PFSK-1 (cell line): Measurements from ENCODE around the gene SH3D21.

ENCODE experiments used
- FOXP2 ChIP-seq: optimal IDR thresholded peaks from 2 replicates; pipeline ENCODE3; 2011; ENCODE audit warnings: borderline replicate concordance, control low read depth, inconsistent platforms; ENCODE audit not compliant: insufficient read depth; ENCODE audit errors: extremely low read length, extremely low read depth
- POLR2AphosphoS5 ChIP-seq: IDR thresholded peaks from 2 replicates; pipeline ENCODE4 v1.6.1; 2012; ENCODE audit warnings: low read depth, mild to moderate bottlenecking, control low read depth, low read length, moderate library complexity
- REST ChIP-seq, 2 experiments: IDR thresholded peaks; 2 replicates each; pipeline versions ENCODE4 v1.6.1 to v1.8.0; 2011 to 2012; ENCODE audit warnings: low read depth in 2 of 2, low read length in 2 of 2, control low read depth in 1 of 2, inconsistent platforms in 1 of 2, mild to moderate bottlenecking in 1 of 2, moderate library complexity in 1 of 2; ENCODE audit not compliant: insufficient read depth in 1 of 2
- SIN3A ChIP-seq: IDR thresholded peaks from 2 replicates; pipeline ENCODE4 v1.6.1; 2012; ENCODE audit warnings: mild to moderate bottlenecking, low read length, moderate library complexity, borderline replicate concordance; ENCODE audit not compliant: insufficient read depth
- TAF1 ChIP-seq: IDR thresholded peaks from 2 replicates; pipeline ENCODE4 v1.6.1; 2012; ENCODE audit warnings: low read length, control low read depth, borderline replicate concordance; ENCODE audit not compliant: insufficient read depth

Gene SH3D21

GRCh38 chr1:36349839-36350238, 43.7 kb downstream of the SH3D21 start:
- no peak for TF ChIP-seq SIN3A
- TF ChIP-seq REST (IDR thresholded peaks at IDR 0.05; ENCODE audit: insufficient read depth in 1 of 2, low read depth in 2 of 2, low read length in 2 of 2): no peak
- TF ChIP-seq POLR2AphosphoS5: no peak
- no peak for TF ChIP-seq TAF1
- no peak for TF ChIP-seq FOXP2

GRCh38 chr1:36350659-36351226, 44.6 kb downstream of the SH3D21 start:
- TF ChIP-seq TAF1 (no peak), POLR2AphosphoS5 (no peak), SIN3A (no peak), FOXP2 (no peak), REST (IDR thresholded peaks at IDR 0.05; ENCODE audit: insufficient read depth in 1 of 2, low read depth in 2 of 2, low read length in 2 of 2) (no peak)

GRCh38 chr1:36351227-36351977, 45.2 kb downstream of the SH3D21 start:
- no peak for TF ChIP-seq FOXP2
- TF ChIP-seq SIN3A: no peak
- no peak for TF ChIP-seq TAF1
- TF ChIP-seq REST (IDR thresholded peaks at IDR 0.05; ENCODE audit: insufficient read depth in 1 of 2, low read depth in 2 of 2, low read length in 2 of 2): no peak
- TF ChIP-seq POLR2AphosphoS5: no peak

GRCh38 chr1:36352125-36352909, 46.1 kb downstream of the SH3D21 start:
- no peak for TF ChIP-seq SIN3A
- TF ChIP-seq TAF1: no peak
- TF ChIP-seq POLR2AphosphoS5: no peak
- TF ChIP-seq FOXP2: no peak
- TF ChIP-seq REST (IDR thresholded peaks at IDR 0.05; ENCODE audit: insufficient read depth in 1 of 2, low read depth in 2 of 2, low read length in 2 of 2): no peak
